ENCODE measurements around the gene CDK13. TPM values are rescaled to one million over a fixed set of nuclear protein-coding genes. Genes with fewer than 3 reads are reported as not detected.

The CDK13 gene
- total RNA-seq, 1 experiment from 2014 or later: 39.2 TPM

- TF ChIP-seq, protein P1, sequence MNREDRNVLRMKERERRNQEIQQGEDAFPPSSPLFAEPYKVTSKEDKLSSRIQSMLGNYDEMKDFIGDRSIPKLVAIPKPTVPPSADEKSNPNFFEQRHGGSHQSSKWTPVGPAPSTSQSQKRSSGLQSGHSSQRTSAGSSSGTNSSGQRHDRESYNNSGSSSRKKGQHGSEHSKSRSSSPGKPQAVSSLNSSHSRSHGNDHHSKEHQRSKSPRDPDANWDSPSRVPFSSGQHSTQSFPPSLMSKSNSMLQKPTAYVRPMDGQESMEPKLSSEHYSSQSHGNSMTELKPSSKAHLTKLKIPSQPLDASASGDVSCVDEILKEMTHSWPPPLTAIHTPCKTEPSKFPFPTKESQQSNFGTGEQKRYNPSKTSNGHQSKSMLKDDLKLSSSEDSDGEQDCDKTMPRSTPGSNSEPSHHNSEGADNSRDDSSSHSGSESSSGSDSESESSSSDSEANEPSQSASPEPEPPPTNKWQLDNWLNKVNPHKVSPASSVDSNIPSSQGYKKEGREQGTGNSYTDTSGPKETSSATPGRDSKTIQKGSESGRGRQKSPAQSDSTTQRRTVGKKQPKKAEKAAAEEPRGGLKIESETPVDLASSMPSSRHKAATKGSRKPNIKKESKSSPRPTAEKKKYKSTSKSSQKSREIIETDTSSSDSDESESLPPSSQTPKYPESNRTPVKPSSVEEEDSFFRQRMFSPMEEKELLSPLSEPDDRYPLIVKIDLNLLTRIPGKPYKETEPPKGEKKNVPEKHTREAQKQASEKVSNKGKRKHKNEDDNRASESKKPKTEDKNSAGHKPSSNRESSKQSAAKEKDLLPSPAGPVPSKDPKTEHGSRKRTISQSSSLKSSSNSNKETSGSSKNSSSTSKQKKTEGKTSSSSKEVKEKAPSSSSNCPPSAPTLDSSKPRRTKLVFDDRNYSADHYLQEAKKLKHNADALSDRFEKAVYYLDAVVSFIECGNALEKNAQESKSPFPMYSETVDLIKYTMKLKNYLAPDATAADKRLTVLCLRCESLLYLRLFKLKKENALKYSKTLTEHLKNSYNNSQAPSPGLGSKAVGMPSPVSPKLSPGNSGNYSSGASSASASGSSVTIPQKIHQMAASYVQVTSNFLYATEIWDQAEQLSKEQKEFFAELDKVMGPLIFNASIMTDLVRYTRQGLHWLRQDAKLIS (CRISPR knock-in tag; IDR thresholded peaks at IDR 0.05; ENCODE audit: borderline replicate concordance): no peak
- TF ChIP-seq JAZF1 (CRISPR knock-in tag; IDR thresholded peaks at IDR 0.05) (no peak), MXD4 (CRISPR knock-in tag; IDR thresholded peaks at IDR 0.05; ENCODE audit: borderline replicate concordance) (no peak)
Observed at GRCh38 chr7:39969431-39969830, 19.4 kb downstream of the CDK13 start (continued).

GRCh38 chr7:39971924-39972323, 21.9 kb downstream of the CDK13 start:
- TF ChIP-seq FOXP1 (CRISPR knock-in tag; IDR thresholded peaks at IDR 0.05; ENCODE audit: borderline replicate concordance): no peak
- no peak for TF ChIP-seq ESRRA (CRISPR knock-in tag; IDR thresholded peaks at IDR 0.05; ENCODE audit: borderline replicate concordance)
- TF ChIP-seq ZNF281 (CRISPR knock-in tag; IDR thresholded peaks at IDR 0.05): no peak
- TF ChIP-seq MYBL2 (CRISPR knock-in tag; IDR thresholded peaks at IDR 0.05): no peak
- TF ChIP-seq ATF6 (CRISPR knock-in tag; IDR thresholded peaks at IDR 0.05): no peak
- TF ChIP-seq, protein P2, sequence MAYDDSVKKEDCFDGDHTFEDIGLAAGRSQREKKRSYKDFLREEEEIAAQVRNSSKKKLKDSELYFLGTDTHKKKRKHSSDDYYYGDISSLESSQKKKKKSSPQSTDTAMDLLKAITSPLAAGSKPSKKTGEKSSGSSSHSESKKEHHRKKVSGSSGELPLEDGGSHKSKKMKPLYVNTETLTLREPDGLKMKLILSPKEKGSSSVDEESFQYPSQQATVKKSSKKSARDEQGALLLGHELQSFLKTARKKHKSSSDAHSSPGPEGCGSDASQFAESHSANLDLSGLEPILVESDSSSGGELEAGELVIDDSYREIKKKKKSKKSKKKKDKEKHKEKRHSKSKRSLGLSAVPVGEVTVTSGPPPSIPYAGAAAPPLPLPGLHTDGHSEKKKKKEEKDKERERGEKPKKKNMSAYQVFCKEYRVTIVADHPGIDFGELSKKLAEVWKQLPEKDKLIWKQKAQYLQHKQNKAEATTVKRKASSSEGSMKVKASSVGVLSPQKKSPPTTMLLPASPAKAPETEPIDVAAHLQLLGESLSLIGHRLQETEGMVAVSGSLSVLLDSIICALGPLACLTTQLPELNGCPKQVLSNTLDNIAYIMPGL (CRISPR knock-in tag; IDR thresholded peaks at IDR 0.05): no peak
- no peak for TF ChIP-seq RORB (CRISPR knock-in tag; IDR thresholded peaks at IDR 0.05)
- TF ChIP-seq JUN (CRISPR knock-in tag; IDR thresholded peaks at IDR 0.05): no peak
- no peak for TF ChIP-seq E2F1 (CRISPR knock-in tag; IDR thresholded peaks at IDR 0.05)

More at GRCh38 chr7:39971924-39972323, 21.9 kb downstream of the CDK13 start:
- H3K4me3 Mint-ChIP-seq: no peak overlapping the region
- POLR2A ChIA-PET: no interaction called here
- H3K36me3 Mint-ChIP-seq: peaks cover 13% of the 10 kb centered on the region
- CTCF ChIA-PET: no interaction called here
- H3K27me3 Mint-ChIP-seq (ENCODE audit: low read depth): no peaks in the 10 kb centered on the region
- no peak overlapping the region; the same call in 1 of the 2 replicates for H3K27ac Mint-ChIP-seq
- DNase-seq (ENCODE audit: low spot score) (no peak), ATAC-seq (no peak)
- H3K9me3 Mint-ChIP-seq: peaks cover 10% of the 10 kb centered on the region; the same call in 1 of the 2 replicates
- peaks cover 35% of the 10 kb centered on the region for H3K4me1 Mint-ChIP-seq

Measured in WTC11 (cell line).